SH-SY5Y (cell line): ENCODE measurements around the gene CISH.

Source experiments
- GATA2 ChIP-seq: IDR thresholded peaks from 2 replicates; pipeline ENCODE4 v1.6.1; 2011; ENCODE audit warnings: mild to moderate bottlenecking, low read depth, low read length
- GATA3 ChIP-seq: IDR thresholded peaks from 2 replicates; pipeline ENCODE4 v1.6.1; 2011; ENCODE audit warnings: low read depth, mild to moderate bottlenecking, low read length, moderate library complexity

Gene CISH

DNA sequence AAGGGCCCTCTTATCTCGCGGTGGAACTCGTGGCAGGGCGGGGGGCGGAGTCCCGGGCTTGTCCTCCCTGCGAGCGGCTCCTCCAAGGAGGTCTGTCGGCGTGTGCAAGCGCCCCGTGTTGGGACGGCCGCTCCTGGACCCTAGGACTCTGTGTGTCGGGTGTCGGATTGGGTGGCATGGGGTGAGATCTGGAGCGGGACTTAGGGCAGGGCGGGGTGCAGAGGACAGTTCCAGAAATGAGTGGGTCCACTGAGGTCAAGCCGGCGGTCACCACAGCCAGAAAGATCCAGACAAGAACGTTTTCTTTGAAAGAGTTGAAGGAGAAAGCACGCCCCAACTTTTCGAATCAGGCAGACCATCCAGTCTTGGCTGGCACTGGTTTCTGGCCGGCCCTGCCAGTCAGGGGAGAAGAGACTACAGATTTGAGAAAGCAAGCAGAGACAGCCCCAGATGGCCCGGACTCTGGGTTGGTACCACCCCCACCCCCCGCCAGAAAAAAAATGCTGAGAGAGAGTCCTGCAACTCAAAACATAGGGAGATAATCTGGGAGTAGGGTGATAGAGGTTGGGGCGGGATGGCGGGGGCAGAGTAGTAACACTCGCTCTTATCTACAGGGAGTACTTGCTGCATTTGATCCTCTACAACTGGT is 784 bp upstream of the CISH start:
- TF ChIP-seq GATA2, result no peak
- no peak for TF ChIP-seq GATA3

DNA sequence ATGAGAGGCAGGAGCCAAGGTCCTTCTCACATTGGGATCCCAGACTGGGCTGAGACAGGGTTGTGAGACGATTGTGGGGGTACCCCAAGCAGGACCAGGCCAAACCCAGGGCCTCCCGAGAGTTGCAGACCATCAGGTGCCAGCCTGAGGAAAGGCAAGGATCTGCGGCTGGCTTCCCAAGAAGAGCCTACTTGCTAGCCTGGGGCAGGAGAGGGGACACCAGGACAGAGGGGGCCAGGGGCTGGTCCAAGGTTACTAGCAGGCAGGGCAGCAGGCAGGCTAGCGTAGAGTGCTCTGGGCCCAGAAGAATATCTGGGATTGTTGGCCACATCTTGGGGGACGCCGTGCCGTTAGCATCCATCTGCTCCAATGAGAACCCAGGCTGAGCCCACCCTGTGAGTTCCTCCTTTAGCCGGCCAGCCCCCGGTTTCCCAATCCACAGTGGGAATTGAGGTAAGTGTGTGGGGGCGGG is 546 bp downstream of the CISH start:
- TF ChIP-seq GATA3 (no peak), GATA2 (no peak)

DNA sequence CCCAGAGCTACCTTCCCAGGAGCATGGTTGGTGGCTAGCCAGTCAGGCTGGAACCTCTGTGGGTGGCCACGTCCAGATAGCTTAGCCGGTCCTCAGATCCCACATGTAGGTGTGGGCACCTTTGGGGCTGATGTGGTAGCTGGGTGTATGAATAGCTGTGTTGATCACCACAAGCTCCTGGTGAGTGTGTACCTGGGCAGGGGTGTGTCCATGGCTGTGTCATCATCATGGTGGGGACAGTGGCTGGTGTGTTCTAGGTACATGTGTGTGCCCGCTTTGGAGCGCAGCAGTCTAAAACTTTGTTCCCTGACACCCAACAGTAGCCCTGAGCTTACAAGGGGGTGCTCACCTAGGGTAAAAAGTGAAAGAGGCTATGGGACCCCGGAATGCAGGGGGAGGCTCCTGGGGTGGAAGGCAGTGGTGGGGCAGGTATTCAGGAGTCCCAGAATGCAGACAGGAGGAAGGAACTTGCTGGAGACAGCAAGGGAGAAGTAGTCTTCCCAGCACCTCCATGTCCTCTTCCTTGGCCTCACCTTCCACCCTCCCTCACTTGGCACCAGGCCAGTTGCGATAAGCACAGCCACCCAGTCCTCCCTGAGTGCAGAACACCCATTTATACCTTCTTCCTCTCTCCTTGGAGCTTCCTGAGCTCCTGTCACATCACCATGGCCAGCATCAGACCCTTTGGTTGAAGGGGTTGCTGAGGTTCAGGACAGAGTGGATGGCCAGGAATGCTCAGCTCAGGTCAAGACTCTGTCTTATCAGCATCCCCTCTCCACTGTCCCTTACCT is 1.2 kb downstream of the CISH start:
- TF ChIP-seq GATA2, result no peak
- no peak for TF ChIP-seq GATA3

DNA sequence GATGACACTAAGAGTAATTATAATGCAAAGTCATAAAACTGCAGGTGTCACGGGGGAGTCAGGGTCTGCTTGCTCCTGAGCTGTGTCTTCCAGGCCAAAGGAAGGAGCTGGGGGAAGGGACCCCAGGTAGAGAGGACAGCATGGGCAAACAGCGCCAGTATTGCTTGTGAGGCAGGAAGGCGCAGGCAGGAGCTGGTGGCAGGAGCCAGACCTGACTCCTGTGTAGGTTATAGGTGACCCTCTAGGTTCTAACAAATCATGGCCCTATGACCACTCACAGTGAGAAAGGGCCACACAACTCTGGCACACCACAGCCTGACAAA is 1.9 kb downstream of the CISH start:
- TF ChIP-seq GATA3 (no peak), GATA2 (no peak)

- TF ChIP-seq GATA2 (no peak), GATA3 (no peak)
Measured at GRCh38 chr3:50609071-50609762, 2.4 kb downstream of the CISH start.

- no peak for TF ChIP-seq GATA3
- no peak for TF ChIP-seq GATA2
Measured at GRCh38 chr3:50608278-50608677, 3.3 kb downstream of the CISH start.

DNA sequence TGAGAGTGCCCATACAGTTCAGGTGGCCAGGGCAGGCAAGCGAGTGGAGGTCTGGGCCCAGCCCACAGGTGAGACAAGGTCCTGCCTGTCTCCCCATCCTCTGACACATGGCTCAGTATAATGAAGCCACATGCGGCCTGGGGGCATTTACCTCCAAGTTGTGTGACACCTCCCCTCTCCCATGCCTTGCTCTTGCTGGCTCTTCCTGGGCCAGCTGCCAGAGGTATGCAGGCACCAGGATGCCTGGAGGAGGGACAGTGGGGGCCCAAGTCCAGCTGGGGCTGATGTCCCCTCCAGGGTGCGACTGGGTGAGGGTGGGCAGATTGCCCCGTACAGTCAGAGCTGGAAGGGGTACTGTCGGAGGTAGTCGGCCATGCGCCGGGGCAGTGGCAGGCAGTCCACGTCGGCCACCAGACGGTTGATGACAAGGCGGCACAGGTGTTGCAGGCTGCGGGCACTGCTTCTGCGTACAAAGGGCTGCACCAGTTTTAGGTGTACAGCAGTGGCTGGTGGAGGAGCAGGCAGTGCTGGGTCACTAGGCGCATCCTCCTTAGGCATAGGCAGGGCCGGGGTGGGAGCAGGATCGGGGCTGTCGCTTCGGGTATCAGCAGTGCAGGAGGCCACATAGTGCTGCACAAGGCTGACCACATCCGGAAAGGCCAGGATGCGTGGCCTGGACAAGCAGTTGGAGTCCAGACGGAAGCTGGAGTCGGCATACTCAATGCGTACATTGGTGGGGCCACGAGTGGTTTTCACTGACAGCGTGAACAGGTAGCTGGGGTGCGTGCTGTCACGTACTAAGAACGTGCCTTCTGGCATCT is 4.1 kb downstream of the CISH start:
- TF ChIP-seq GATA2 (no peak), GATA3 (no peak)

GRCh38 chr3:50606596-50606995 is 5.0 kb downstream of the CISH start:
- TF ChIP-seq GATA2 (no peak), GATA3 (no peak)

GRCh38 chr3:50605901-50606326 is 5.7 kb downstream of the CISH start:
- no peak for TF ChIP-seq GATA3
- no peak for TF ChIP-seq GATA2

GRCh38 chr3:50604628-50605588 is 6.7 kb downstream of the CISH start:
- TF ChIP-seq GATA2, result no peak
- TF ChIP-seq GATA3, result no peak

- TF ChIP-seq GATA3 (no peak), GATA2 (no peak)
Measured at GRCh38 chr3:50604110-50604621, 7.4 kb downstream of the CISH start.

DNA sequence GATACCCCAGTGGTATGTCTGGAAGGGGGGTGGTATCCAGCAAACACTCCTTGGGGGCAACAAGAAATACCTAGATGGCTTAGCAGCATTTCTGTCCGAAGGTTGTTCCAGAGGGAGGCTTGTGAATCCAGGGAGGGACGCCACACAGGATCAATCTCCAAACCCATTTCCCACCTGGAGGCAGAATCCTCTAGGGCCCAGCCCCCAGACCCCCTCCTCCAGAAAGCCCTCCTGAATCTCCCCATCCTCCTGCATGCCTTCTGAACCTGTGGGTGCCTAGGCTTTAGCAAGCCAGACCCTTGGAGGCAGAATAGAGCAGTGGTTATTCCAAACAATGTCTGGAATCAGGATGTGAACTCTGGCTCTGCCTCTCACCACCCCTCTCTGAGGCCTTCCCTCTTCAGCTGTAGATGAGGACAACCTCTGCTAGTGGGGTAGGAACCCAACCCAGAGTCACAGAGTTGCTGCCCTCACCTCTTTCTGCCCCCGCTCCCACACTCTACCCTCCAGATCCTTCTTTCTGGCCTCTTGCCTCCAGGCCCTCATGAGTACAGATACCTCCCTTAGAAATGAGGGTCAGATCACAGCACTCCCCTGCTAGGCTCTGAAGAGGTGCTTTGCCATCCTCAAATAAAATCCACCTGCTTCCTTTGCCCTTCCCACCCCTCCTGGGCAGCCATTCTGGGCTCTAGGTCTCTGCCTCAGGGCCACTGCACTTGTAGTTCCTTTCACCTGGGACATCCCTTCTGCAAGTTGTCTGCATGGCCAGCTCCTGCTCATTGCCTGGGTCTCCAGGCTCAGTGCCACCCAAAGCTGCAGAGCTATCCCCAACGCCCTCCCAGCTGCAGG is 8.1 kb downstream of the CISH start:
- TF ChIP-seq GATA3 (no peak), GATA2 (no peak)
